B cell (primary cell): Measurements from ENCODE around the gene LIMCH1.

Experiments used
- CTCF ChIP-seq: fragments of 200-600 bp; IDR thresholded peaks from one replicate; pipeline ENCODE4 v1.8.0; 2022; ENCODE audit warnings: antibody characterized with exemption, mild to moderate bottlenecking
- EZH2 ChIP-seq: IDR thresholded peaks from 2 replicates; pipeline ENCODE4 v1.6.1; 2012; ENCODE audit warnings: borderline replicate concordance, low read depth, mild to moderate bottlenecking, moderate library complexity, low read length; ENCODE audit not compliant: insufficient read depth, poor library complexity, severe bottlenecking

GRCh38 chr4:41568363-41568762 lies 30.4 kb downstream of the LIMCH1 start:
- no peak for TF ChIP-seq CTCF
- TF ChIP-seq EZH2: no peak
